WTC11 (cell line): Measurements from ENCODE around the gene RIC8A. TPM values are rescaled to one million over a fixed set of nuclear protein-coding genes. Genes with fewer than 3 reads are reported as not detected.

ENCODE experiments used
- ATAC-seq: fragments of 200-7000 bp; cut with Tn5 transposase; 2 replicates; pipeline ENCODE4 v1.10.0; 2021; ENCODE audit warnings: mild to moderate bottlenecking, moderate library complexity
- CTCF ChIA-PET: fragments of 300-600 bp; sonication (Branson Sonifier 250); formaldehyde crosslinking; loops from one replicate; lab custom pipeline; 2021; ENCODE audit warnings: antibody characterized with exemption; lab: Charles Lee
- POLR2A ChIA-PET: fragments of 350-600 bp; sonication (Branson Sonifier 250); formaldehyde crosslinking; loops from one replicate; lab custom pipeline; 2021; ENCODE audit warnings: antibody characterized with exemption; lab: Charles Lee
- DNase-seq: peaks from one replicate; pipeline ENCODE4 v3.0.0; 2021; ENCODE audit warnings: low spot score
- H3K27ac Mint-ChIP-seq: 2 replicates; pipeline ENCODE4 v1.8.0; 2021; ENCODE audit warnings: mixed read lengths
- H3K27me3 Mint-ChIP-seq: 2 replicates; pipeline ENCODE4 v1.8.0; 2021; ENCODE audit warnings: low read depth, mild to moderate bottlenecking, moderate library complexity, mixed read lengths
- H3K36me3 Mint-ChIP-seq: 2 replicates; pipeline ENCODE4 v1.8.0; 2021; ENCODE audit warnings: mixed read lengths
- H3K4me1 Mint-ChIP-seq: 2 replicates; pipeline ENCODE4 v1.8.0; 2022; ENCODE audit warnings: mixed read lengths
- H3K4me3 Mint-ChIP-seq: 2 replicates; pipeline ENCODE4 v1.8.0; 2021; ENCODE audit warnings: mild to moderate bottlenecking, moderate library complexity, mixed read lengths
- H3K9me3 Mint-ChIP-seq: 2 replicates; pipeline ENCODE4 v1.8.0; 2021; ENCODE audit warnings: mixed read lengths
- ATF1 ChIP-seq: sonication (generic); formaldehyde crosslinking; IDR thresholded peaks from 2 replicates; pipeline ENCODE4 v1.8.1; 2023; ENCODE audit warnings: mild to moderate bottlenecking, moderate library complexity, missing genetic modification reagents
- CREB1 ChIP-seq: sonication (generic); formaldehyde crosslinking; IDR thresholded peaks from 2 replicates; pipeline ENCODE4 v1.8.0; 2023; ENCODE audit warnings: mild to moderate bottlenecking, missing genetic modification reagents
- ETV6 ChIP-seq: sonication (generic); formaldehyde crosslinking; IDR thresholded peaks from 2 replicates; pipeline ENCODE4 v1.8.1; 2022; ENCODE audit warnings: mild to moderate bottlenecking, missing genetic modification reagents
- MXD4 ChIP-seq: fragments of 250-450 bp; sonication (Bioruptor Pico); IDR thresholded peaks from 2 replicates; pipeline ENCODE4 v1.8.0; 2021; ENCODE audit warnings: mild to moderate bottlenecking, moderate library complexity, borderline replicate concordance
- NR3C1 ChIP-seq: sonication (generic); formaldehyde crosslinking; conservative IDR thresholded peaks from 2 replicates; pipeline ENCODE4 v1.8.1; 2023; ENCODE audit warnings: low read depth, mild to moderate bottlenecking, missing genetic modification reagents
- PRRX2 ChIP-seq: fragments of 250-450 bp; sonication (Bioruptor Pico); IDR thresholded peaks from 2 replicates; pipeline ENCODE4 v1.8.0; 2021; ENCODE audit warnings: mild to moderate bottlenecking
- SMAD3 ChIP-seq: sonication (generic); formaldehyde crosslinking; IDR thresholded peaks from 2 replicates; pipeline ENCODE4 v1.8.0; 2022; ENCODE audit warnings: missing genetic modification reagents, mild to moderate bottlenecking, borderline replicate concordance
- SOX15 ChIP-seq: fragments of 250-450 bp; sonication (Bioruptor Pico); IDR thresholded peaks from 2 replicates; pipeline ENCODE4 v1.9.0; 2021; ENCODE audit warnings: mild to moderate bottlenecking
- TCF7 ChIP-seq: sonication (generic); formaldehyde crosslinking; IDR thresholded peaks from 2 replicates; pipeline ENCODE4 v1.8.0; 2022; ENCODE audit warnings: mild to moderate bottlenecking, low read depth, missing genetic modification reagents, moderate library complexity
- TEAD4 ChIP-seq: sonication (generic); formaldehyde crosslinking; IDR thresholded peaks from 2 replicates; pipeline ENCODE4 v1.8.0; 2022; ENCODE audit warnings: mild to moderate bottlenecking, missing genetic modification reagents
- ZNF219 ChIP-seq: sonication (generic); formaldehyde crosslinking; IDR thresholded peaks from 2 replicates; pipeline ENCODE4 v1.8.0; 2023; ENCODE audit warnings: missing genetic modification reagents, mild to moderate bottlenecking, borderline replicate concordance
- ZNF396 ChIP-seq: fragments of 250-450 bp; sonication (Bioruptor Pico); IDR thresholded peaks from 2 replicates; pipeline ENCODE4 v1.8.0; 2021; ENCODE audit warnings: mild to moderate bottlenecking, moderate library complexity, borderline replicate concordance
- total RNA-seq: library from RNA; stranded (reverse); gene quantifications from 3 replicates; pipeline ENCODE4 v1.2.3, GENCODE V29; 2021
- TF ChIP-seq, protein P1 (sequence below): sonication (generic); formaldehyde crosslinking; IDR thresholded peaks from 2 replicates; pipeline ENCODE4 v1.8.1; 2022; ENCODE audit warnings: low read depth, mild to moderate bottlenecking, moderate library complexity, missing genetic modification reagents, borderline replicate concordance
- TF ChIP-seq, protein P2 (sequence below): sonication (generic); formaldehyde crosslinking; IDR thresholded peaks from 2 replicates; pipeline ENCODE4 v1.8.1; 2023; ENCODE audit warnings: mild to moderate bottlenecking, moderate library complexity, missing genetic modification reagents
- TF ChIP-seq, protein P3 (sequence below): sonication (generic); formaldehyde crosslinking; IDR thresholded peaks from 2 replicates; pipeline ENCODE4 v1.8.1; 2022; ENCODE audit warnings: mild to moderate bottlenecking, missing genetic modification reagents, moderate library complexity, borderline replicate concordance
- TF ChIP-seq, protein P4 (sequence below): sonication (generic); formaldehyde crosslinking; IDR thresholded peaks from 2 replicates; pipeline ENCODE4 v1.8.0; 2022; ENCODE audit warnings: mild to moderate bottlenecking, missing genetic modification reagents
- TF ChIP-seq, protein P5 (sequence below): fragments of 250-450 bp; sonication (Bioruptor Pico); IDR thresholded peaks from 2 replicates; pipeline ENCODE4 v1.9.0; 2021; ENCODE audit warnings: mild to moderate bottlenecking
- TF ChIP-seq, protein P6 (sequence below): sonication (generic); formaldehyde crosslinking; IDR thresholded peaks from 2 replicates; pipeline ENCODE4 v1.8.1; 2023; ENCODE audit warnings: mild to moderate bottlenecking, missing genetic modification reagents, moderate library complexity
- TF ChIP-seq, protein P7 (sequence below): sonication (generic); formaldehyde crosslinking; IDR thresholded peaks from 2 replicates; pipeline ENCODE4 v1.8.0; 2022; ENCODE audit warnings: mild to moderate bottlenecking, missing genetic modification reagents
- TF ChIP-seq, protein P8 (sequence below): sonication (generic); formaldehyde crosslinking; IDR thresholded peaks from 2 replicates; pipeline ENCODE4 v1.8.1; 2023; ENCODE audit warnings: mild to moderate bottlenecking, missing genetic modification reagents
- TF ChIP-seq, protein P9 (sequence below): sonication (generic); formaldehyde crosslinking; conservative IDR thresholded peaks from 2 replicates; pipeline ENCODE4 v1.8.1; 2023; ENCODE audit warnings: mild to moderate bottlenecking, low read depth, missing genetic modification reagents, moderate library complexity
- TF ChIP-seq, protein P10 (sequence below): sonication (generic); formaldehyde crosslinking; conservative IDR thresholded peaks from 2 replicates; pipeline ENCODE4 v1.8.1; 2022; ENCODE audit warnings: mild to moderate bottlenecking, missing genetic modification reagents

RIC8A gene
- total RNA-seq, 1 experiment from 2014 or later: 68.3 TPM

DNA sequence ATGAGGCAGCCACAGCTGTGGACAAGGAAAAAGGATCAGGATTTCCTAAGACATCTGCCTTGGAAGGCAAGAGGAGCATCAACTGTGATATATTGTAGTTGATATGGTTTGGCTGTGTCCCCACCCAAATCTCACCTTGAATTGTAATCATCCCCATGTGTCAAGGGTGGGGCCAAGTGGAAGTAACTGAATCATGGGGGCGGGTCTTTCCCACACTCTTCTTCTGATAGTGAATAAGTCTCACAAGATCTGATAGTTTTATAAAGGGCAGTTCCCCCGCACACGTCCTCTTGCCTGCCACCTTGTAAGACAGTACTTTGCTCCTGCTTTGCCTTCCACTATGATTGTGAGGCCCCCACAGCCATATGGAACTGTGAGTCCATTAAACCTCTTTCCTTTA lies 10.2 kb downstream of the RIC8A start:
- DNase-seq (no peak), ATAC-seq (no peak)
- Mint-ChIP-seq H3K9me3 (no peaks in the 10 kb centered on the region), H3K27ac (0 out of 2 replicates have a peak overlapping the region, but pooled peaks have one; percentile 63), H3K4me1 (no peaks in the 10 kb centered on the region), H3K27me3 (no peaks in the 10 kb centered on the region), H3K4me3 (no peak overlapping the region)
- ChIA-PET POLR2A (no interaction called here), CTCF (no interaction called here)
- TF ChIP-seq ATF1 (CRISPR knock-in tag) (no peak), MXD4 (CRISPR knock-in tag) (no peak), ETV6 (CRISPR knock-in tag) (no peak), NR3C1 (CRISPR knock-in tag) (no peak), TCF7 (CRISPR knock-in tag) (no peak), ZNF396 (CRISPR knock-in tag) (no peak), TEAD4 (CRISPR knock-in tag) (no peak), ZNF219 (CRISPR knock-in tag) (no peak), CREB1 (CRISPR knock-in tag) (no peak), PRRX2 (CRISPR knock-in tag) (no peak)
- TF ChIP-seq, protein P1, sequence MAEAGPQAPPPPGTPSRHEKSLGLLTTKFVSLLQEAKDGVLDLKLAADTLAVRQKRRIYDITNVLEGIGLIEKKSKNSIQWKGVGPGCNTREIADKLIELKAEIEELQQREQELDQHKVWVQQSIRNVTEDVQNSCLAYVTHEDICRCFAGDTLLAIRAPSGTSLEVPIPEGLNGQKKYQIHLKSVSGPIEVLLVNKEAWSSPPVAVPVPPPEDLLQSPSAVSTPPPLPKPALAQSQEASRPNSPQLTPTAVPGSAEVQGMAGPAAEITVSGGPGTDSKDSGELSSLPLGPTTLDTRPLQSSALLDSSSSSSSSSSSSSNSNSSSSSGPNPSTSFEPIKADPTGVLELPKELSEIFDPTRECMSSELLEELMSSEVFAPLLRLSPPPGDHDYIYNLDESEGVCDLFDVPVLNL (CRISPR knock-in tag): no peak
- TF ChIP-seq, protein P2, sequence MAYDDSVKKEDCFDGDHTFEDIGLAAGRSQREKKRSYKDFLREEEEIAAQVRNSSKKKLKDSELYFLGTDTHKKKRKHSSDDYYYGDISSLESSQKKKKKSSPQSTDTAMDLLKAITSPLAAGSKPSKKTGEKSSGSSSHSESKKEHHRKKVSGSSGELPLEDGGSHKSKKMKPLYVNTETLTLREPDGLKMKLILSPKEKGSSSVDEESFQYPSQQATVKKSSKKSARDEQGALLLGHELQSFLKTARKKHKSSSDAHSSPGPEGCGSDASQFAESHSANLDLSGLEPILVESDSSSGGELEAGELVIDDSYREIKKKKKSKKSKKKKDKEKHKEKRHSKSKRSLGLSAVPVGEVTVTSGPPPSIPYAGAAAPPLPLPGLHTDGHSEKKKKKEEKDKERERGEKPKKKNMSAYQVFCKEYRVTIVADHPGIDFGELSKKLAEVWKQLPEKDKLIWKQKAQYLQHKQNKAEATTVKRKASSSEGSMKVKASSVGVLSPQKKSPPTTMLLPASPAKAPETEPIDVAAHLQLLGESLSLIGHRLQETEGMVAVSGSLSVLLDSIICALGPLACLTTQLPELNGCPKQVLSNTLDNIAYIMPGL (CRISPR knock-in tag): no peak
- TF ChIP-seq, protein P3, sequence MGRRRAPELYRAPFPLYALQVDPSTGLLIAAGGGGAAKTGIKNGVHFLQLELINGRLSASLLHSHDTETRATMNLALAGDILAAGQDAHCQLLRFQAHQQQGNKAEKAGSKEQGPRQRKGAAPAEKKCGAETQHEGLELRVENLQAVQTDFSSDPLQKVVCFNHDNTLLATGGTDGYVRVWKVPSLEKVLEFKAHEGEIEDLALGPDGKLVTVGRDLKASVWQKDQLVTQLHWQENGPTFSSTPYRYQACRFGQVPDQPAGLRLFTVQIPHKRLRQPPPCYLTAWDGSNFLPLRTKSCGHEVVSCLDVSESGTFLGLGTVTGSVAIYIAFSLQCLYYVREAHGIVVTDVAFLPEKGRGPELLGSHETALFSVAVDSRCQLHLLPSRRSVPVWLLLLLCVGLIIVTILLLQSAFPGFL (CRISPR knock-in tag): no peak
- TF ChIP-seq, all 79 proteins: peak for 0
- H3K36me3 Mint-ChIP-seq: peaks cover 20% of the 10 kb centered on the region

DNA sequence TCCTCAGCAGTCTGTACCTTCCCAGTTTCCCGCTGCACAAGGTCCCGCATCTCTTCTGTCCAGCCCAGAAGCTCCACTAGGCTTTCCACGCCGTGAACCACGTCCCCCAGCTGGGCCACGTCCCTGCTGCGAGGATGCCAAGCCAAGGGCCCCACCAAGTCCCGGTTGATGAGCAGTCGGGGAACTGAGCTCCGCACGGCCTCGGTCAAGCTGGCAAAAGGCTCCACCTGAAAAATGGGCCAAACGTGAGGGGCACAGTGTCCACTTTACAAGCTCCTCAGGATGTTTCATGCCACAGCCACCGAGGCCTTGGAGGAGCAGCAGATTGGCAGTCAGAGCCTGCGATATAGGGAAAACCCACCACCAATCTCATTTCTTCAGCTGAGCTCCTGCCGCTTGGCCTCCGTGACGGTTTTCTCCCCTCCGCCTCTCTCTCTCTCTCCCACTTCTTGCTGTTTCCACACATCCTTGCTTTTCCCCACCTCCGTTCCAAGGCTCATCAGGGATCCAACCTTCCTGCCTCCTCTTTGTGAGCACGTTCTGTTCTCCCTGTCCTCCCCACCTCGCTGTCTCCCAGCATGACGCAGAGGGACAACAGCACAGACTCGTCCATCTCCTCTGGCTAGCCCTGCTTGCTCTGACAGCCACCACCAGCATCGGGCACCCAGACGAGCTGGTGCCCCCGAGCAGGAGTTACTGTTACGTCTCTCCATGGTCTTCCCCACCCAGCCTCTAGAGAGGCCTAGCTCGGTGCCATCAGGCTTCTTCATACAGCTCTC lies 11.5 kb downstream of the RIC8A start:
- H3K4me3 Mint-ChIP-seq: no peak overlapping the region
- H3K27ac Mint-ChIP-seq: no peak overlapping the region
- H3K36me3 Mint-ChIP-seq: peaks cover 15% of the 10 kb centered on the region
- H3K9me3 Mint-ChIP-seq: no peaks in the 10 kb centered on the region
- DNase-seq: no peak
- POLR2A ChIA-PET: no interaction called here
- ATAC-seq: no peak
- CTCF ChIA-PET: interaction anchor here (1.6 kb wide), 1 partner anchor 32 kb away, joined by 6 read pairs; no protein-coding TSS in a partner anchor
- no peaks in the 10 kb centered on the region for H3K4me1 Mint-ChIP-seq
- H3K27me3 Mint-ChIP-seq: no peaks in the 10 kb centered on the region
- TF ChIP-seq, protein P4, sequence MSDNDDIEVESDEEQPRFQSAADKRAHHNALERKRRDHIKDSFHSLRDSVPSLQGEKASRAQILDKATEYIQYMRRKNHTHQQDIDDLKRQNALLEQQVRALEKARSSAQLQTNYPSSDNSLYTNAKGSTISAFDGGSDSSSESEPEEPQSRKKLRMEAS: no peak
- TF ChIP-seq, protein P5, sequence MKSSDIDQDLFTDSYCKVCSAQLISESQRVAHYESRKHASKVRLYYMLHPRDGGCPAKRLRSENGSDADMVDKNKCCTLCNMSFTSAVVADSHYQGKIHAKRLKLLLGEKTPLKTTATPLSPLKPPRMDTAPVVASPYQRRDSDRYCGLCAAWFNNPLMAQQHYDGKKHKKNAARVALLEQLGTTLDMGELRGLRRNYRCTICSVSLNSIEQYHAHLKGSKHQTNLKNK: no peak
- TF ChIP-seq, protein P6, sequence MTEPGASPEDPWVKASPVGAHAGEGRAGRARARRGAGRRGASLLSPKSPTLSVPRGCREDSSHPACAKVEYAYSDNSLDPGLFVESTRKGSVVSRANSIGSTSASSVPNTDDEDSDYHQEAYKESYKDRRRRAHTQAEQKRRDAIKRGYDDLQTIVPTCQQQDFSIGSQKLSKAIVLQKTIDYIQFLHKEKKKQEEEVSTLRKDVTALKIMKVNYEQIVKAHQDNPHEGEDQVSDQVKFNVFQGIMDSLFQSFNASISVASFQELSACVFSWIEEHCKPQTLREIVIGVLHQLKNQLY (CRISPR knock-in tag): no peak
- TF ChIP-seq NR3C1 (CRISPR knock-in tag) (no peak), SOX15 (CRISPR knock-in tag) (no peak), SMAD3 (CRISPR knock-in tag) (no peak)
- TF ChIP-seq, protein P7, sequence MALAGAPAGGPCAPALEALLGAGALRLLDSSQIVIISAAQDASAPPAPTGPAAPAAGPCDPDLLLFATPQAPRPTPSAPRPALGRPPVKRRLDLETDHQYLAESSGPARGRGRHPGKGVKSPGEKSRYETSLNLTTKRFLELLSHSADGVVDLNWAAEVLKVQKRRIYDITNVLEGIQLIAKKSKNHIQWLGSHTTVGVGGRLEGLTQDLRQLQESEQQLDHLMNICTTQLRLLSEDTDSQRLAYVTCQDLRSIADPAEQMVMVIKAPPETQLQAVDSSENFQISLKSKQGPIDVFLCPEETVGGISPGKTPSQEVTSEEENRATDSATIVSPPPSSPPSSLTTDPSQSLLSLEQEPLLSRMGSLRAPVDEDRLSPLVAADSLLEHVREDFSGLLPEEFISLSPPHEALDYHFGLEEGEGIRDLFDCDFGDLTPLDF (CRISPR knock-in tag): no peak
- TF ChIP-seq, protein P8, sequence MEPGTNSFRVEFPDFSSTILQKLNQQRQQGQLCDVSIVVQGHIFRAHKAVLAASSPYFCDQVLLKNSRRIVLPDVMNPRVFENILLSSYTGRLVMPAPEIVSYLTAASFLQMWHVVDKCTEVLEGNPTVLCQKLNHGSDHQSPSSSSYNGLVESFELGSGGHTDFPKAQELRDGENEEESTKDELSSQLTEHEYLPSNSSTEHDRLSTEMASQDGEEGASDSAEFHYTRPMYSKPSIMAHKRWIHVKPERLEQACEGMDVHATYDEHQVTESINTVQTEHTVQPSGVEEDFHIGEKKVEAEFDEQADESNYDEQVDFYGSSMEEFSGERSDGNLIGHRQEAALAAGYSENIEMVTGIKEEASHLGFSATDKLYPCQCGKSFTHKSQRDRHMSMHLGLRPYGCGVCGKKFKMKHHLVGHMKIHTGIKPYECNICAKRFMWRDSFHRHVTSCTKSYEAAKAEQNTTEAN (CRISPR knock-in tag): no peak
- TF ChIP-seq, protein P9, sequence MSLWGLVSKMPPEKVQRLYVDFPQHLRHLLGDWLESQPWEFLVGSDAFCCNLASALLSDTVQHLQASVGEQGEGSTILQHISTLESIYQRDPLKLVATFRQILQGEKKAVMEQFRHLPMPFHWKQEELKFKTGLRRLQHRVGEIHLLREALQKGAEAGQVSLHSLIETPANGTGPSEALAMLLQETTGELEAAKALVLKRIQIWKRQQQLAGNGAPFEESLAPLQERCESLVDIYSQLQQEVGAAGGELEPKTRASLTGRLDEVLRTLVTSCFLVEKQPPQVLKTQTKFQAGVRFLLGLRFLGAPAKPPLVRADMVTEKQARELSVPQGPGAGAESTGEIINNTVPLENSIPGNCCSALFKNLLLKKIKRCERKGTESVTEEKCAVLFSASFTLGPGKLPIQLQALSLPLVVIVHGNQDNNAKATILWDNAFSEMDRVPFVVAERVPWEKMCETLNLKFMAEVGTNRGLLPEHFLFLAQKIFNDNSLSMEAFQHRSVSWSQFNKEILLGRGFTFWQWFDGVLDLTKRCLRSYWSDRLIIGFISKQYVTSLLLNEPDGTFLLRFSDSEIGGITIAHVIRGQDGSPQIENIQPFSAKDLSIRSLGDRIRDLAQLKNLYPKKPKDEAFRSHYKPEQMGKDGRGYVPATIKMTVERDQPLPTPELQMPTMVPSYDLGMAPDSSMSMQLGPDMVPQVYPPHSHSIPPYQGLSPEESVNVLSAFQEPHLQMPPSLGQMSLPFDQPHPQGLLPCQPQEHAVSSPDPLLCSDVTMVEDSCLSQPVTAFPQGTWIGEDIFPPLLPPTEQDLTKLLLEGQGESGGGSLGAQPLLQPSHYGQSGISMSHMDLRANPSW: no peak
- TF ChIP-seq, protein P10, sequence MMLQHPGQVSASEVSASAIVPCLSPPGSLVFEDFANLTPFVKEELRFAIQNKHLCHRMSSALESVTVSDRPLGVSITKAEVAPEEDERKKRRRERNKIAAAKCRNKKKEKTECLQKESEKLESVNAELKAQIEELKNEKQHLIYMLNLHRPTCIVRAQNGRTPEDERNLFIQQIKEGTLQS: no peak
